ENCODE data around the gene NAGLU.

Gene NAGLU

GRCh38 chr17:42547001-42547461 is 11.0 kb downstream of the NAGLU start:
- H3K27ac ChIP-seq = no peak overlapping the region
- TF ChIP-seq ZFX (IDR thresholded peaks at IDR 0.05; ENCODE audit: borderline replicate concordance) (no peak), CTCF (IDR thresholded peaks at IDR 0.05) (no peak)

GRCh38 chr17:42547698-42548069 is 11.6 kb downstream of the NAGLU start:
- TF ChIP-seq ZFX (IDR thresholded peaks at IDR 0.05; ENCODE audit: borderline replicate concordance) = no peak
- TF ChIP-seq CTCF (IDR thresholded peaks at IDR 0.05) = no peak
- H3K27ac ChIP-seq = no peak overlapping the region

GRCh38 chr17:42548070-42548837 is 12.2 kb downstream of the NAGLU start:
- H3K27ac ChIP-seq = no peak overlapping the region
- TF ChIP-seq ZFX (IDR thresholded peaks at IDR 0.05; ENCODE audit: borderline replicate concordance) (no peak), CTCF (IDR thresholded peaks at IDR 0.05) (peak; percentile 91)

GRCh38 chr17:42548993-42549755 is 13.1 kb downstream of the NAGLU start:
- H3K27ac ChIP-seq = no peak overlapping the region
- no peak for TF ChIP-seq CTCF (IDR thresholded peaks at IDR 0.05)
- TF ChIP-seq ZFX (IDR thresholded peaks at IDR 0.05; ENCODE audit: borderline replicate concordance) = no peak

GRCh38 chr17:42552736-42553135 is 16.7 kb downstream of the NAGLU start, which contains the start of gene HSD17B1:
Gene HSD17B1 (plus strand): TSS chr17:42552923. CDS start chr17:42552934, 11 bp downstream.
- peak within 1 kb of the TSS; percentile 84 for H3K27ac ChIP-seq

- TF ChIP-seq ZFX (IDR thresholded peaks at IDR 0.05; ENCODE audit: borderline replicate concordance) (no peak), CTCF (IDR thresholded peaks at IDR 0.05) (no peak)
- H3K27ac ChIP-seq = peak overlapping the region; percentile 84
These were observed 17.2 kb downstream of the NAGLU start for GRCh38 chr17:42553161-42553818.

GRCh38 chr17:42553866-42554249 is 17.8 kb downstream of the NAGLU start:
- TF ChIP-seq ZFX (IDR thresholded peaks at IDR 0.05; ENCODE audit: borderline replicate concordance) = no peak
- peak; percentile 29; the same call in 1 of the 2 replicates for TF ChIP-seq CTCF (IDR thresholded peaks at IDR 0.05)
- peak overlapping the region; percentile 84 for H3K27ac ChIP-seq
